IPS DF 6.9 (cell line): Measurements from ENCODE around the gene IGFBP4.
A peak's percentile ranks its signal among the peaks of the same experiment; 100 is the strongest.

ENCODE experiments used
- DNase-seq: peaks from one replicate; pipeline ENCODE4 v3.0.0-alpha.2; 2013; ENCODE audit warnings: low read depth, low spot score
- H3K27ac ChIP-seq: one replicate; pipeline ENCODE4 v1.5.1; 2013; ENCODE audit warnings: low read length, control low read depth
- H3K27me3 ChIP-seq: 2 replicates; pipeline ENCODE4 v1.6.1; 2013; ENCODE audit warnings: mild to moderate bottlenecking, low read length; ENCODE audit not compliant: control insufficient read depth, insufficient read depth
- H3K36me3 ChIP-seq: 2 replicates; pipeline ENCODE4 v1.6.1; 2013; ENCODE audit warnings: low read length; ENCODE audit not compliant: control insufficient read depth, insufficient read depth
- H3K4me1 ChIP-seq: 2 replicates; pipeline ENCODE4 v1.6.1; 2013; ENCODE audit warnings: low read length; ENCODE audit not compliant: control insufficient read depth, insufficient read depth
- H3K4me3 ChIP-seq: 2 replicates; pipeline ENCODE4 v1.5.1; 2013; ENCODE audit warnings: mild to moderate bottlenecking, low read length
- H3K9me3 ChIP-seq: 2 replicates; pipeline ENCODE4 v1.6.1; 2013; ENCODE audit warnings: low read length, inconsistent platforms; ENCODE audit not compliant: control insufficient read depth, insufficient read depth
- WGBS: extraction: QIAGEN DNeasy Blood & Tissue Kit; methylation state at CpG from one replicate; pipeline ENCODE4 v1.1.7; 2013; ENCODE audit warnings: mixed read lengths, missing lambda C conversion rate; ENCODE audit not compliant: insufficient read length, insufficient coverage; 5-methylcytosine and 5-hydroxymethylcytosine counted together

Gene IGFBP4

DNA sequence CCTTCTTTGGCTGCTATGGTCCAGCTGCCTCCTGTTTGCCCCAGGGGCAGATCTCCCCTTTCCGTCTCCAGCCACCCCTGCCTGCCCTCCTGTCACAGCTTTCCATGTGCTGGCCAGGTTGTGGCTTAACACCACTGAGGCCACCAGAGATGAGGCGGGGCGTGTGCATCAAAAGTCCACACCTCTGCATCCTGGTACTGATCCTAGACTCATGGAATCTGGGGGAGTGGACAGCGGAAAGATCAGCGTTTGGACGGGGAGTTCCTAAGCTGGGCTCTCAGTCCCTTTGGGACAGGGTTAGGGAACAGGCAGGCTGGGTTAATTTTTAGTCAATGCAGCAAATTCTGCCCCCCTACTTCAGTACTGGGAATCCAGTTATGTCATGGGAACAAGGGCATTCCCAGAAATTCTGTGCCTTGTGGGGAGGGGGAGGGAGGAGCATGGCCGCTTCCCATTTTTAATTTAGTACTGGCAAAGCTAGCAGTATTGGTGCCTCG lies 3.9 kb downstream of the IGFBP4 start:
- H3K27ac ChIP-seq: no peak overlapping the region
- no peaks in the 10 kb centered on the region for H3K9me3 ChIP-seq
- H3K27me3 ChIP-seq: no peaks in the 10 kb centered on the region
- peaks cover 6% of the 10 kb centered on the region for H3K4me1 ChIP-seq
- no peaks in the 10 kb centered on the region for H3K36me3 ChIP-seq
- no CpG with 5 or more reads among the region's 8 CpGs for WGBS
- no peak overlapping the region for H3K4me3 ChIP-seq
- no peak for DNase-seq

- no CpG with 5 or more reads among the region's 4 CpGs for WGBS
- no peak overlapping the region for H3K4me3 ChIP-seq
Measured at GRCh38 chr17:40447806-40448205, 4.6 kb downstream of the IGFBP4 start.

GRCh38 chr17:40448213-40448638 lies 5.0 kb downstream of the IGFBP4 start:
- Histone ChIP-seq H3K9me3 (no peaks in the 10 kb centered on the region), H3K36me3 (peaks cover 4% of the 10 kb centered on the region; the same call in 1 of the 2 replicates), H3K27ac (no peak overlapping the region), H3K27me3 (no peaks in the 10 kb centered on the region), H3K4me1 (peaks cover 3% of the 10 kb centered on the region), H3K4me3 (no peak overlapping the region)
- no peak for DNase-seq
- no CpG with 5 or more reads among the region's 8 CpGs for WGBS

More at GRCh38 chr17:40447806-40448205, 4.6 kb downstream of the IGFBP4 start:
- H3K4me1 ChIP-seq: peaks cover 3% of the 10 kb centered on the region
- no peak for DNase-seq
- H3K36me3 ChIP-seq: peaks cover under 1% of the 10 kb centered on the region; the same call in 1 of the 2 replicates
- no peaks in the 10 kb centered on the region for H3K9me3 ChIP-seq
- H3K27me3 ChIP-seq: no peaks in the 10 kb centered on the region
- no peak overlapping the region for H3K27ac ChIP-seq

DNA sequence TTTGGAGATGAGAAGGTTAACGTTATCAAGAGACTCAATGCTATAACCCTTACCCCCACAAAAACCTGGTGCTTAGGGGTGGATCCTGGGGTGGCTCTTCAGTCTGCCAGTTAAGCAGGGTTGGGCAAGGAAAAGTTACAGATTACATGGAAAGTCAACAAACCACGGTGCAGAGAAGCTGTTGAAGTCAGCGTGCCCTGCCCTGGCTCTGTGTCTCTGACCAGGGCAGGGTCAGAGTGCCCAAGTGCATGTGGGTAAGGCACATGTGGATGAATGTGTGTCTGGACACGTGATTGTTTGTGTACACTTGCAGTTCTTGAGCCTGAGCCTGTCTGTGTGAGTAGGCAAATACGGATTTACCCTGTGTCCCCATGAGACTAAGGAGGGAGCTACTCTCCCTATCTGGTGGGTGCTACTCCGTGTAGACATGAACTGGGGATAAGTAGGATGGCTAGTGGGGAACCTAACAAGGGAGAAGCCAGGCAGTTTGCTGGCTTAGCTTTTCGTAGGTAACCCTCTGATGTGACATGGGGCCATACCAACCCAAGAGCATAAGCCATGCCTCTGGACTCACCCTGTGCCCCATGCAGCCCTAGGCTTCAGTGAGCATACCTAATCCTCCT lies 5.5 kb downstream of the IGFBP4 start:
- no peak overlapping the region for H3K27ac ChIP-seq
- H3K4me3 ChIP-seq: no peak overlapping the region
- H3K4me1 ChIP-seq: peaks cover 3% of the 10 kb centered on the region

GRCh38 chr17:40450175-40450574 lies 6.9 kb downstream of the IGFBP4 start:
- peaks cover 2% of the 10 kb centered on the region; the same call in 1 of the 2 replicates for H3K4me1 ChIP-seq

More for the DNA sequence above, 5.5 kb downstream of the IGFBP4 start:
- H3K27me3 ChIP-seq: no peaks in the 10 kb centered on the region
- peaks cover 6% of the 10 kb centered on the region for H3K36me3 ChIP-seq
- no peaks in the 10 kb centered on the region for H3K9me3 ChIP-seq
- no CpG with 5 or more reads among the region's 7 CpGs for WGBS
- DNase-seq: no peak

DNA sequence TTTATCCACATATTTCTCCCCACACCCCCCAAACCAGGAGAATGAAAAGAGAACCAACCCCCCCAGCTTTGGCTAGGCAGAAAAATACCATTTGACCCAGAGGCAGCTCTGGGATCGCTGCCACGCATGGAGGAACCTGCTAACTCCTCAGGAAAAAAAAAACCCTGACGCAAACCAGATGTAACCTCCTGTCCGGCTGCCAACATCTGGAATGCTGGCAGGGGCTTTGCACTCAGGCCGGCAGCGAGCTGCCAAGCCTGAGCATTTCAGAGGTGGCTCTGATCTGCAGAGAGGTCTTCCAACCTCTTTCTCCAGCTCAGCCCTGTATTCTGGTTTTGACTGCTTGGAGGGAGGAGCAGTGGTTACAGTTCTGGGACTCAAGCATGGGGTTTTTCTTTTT lies 8.2 kb downstream of the IGFBP4 start:
- H3K36me3 ChIP-seq: peaks cover 17% of the 10 kb centered on the region
- H3K4me3 ChIP-seq: no peak overlapping the region
- no peak overlapping the region for H3K27ac ChIP-seq
- no peaks in the 10 kb centered on the region for H3K27me3 ChIP-seq
- DNase-seq: no peak
- H3K9me3 ChIP-seq: no peaks in the 10 kb centered on the region
- WGBS: no CpG with 5 or more reads among the region's 6 CpGs
- H3K4me1 ChIP-seq: 0 out of 2 replicates have a peak, but pooled peaks cover 1% of the 10 kb centered on the region

More at GRCh38 chr17:40450175-40450574, 6.9 kb downstream of the IGFBP4 start:
- H3K9me3 ChIP-seq: no peaks in the 10 kb centered on the region
- DNase-seq: peak; percentile 47
- no peaks in the 10 kb centered on the region for H3K27me3 ChIP-seq
- no peak overlapping the region for H3K27ac ChIP-seq
- no peak overlapping the region for H3K4me3 ChIP-seq
- peaks cover 15% of the 10 kb centered on the region for H3K36me3 ChIP-seq
- WGBS: no CpG with 5 or more reads among the region's 3 CpGs

GRCh38 chr17:40452216-40452787 lies 9.1 kb downstream of the IGFBP4 start:
- WGBS: no CpG with 5 or more reads among the region's 7 CpGs
- Histone ChIP-seq H3K27me3 (no peaks in the 10 kb centered on the region), H3K36me3 (peaks cover 22% of the 10 kb centered on the region), H3K4me1 (0 out of 2 replicates have a peak, but pooled peaks cover 1% of the 10 kb centered on the region), H3K4me3 (no peak overlapping the region), H3K9me3 (no peaks in the 10 kb centered on the region), H3K27ac (no peak overlapping the region)
- no peak for DNase-seq

GRCh38 chr17:40452921-40453378 lies 9.7 kb downstream of the IGFBP4 start:
- H3K9me3 ChIP-seq: no peaks in the 10 kb centered on the region
- no peak overlapping the region for H3K4me3 ChIP-seq
- H3K27me3 ChIP-seq: no peaks in the 10 kb centered on the region
- WGBS: no CpG with 5 or more reads among the region's 15 CpGs
- H3K27ac ChIP-seq: no peak overlapping the region
- H3K4me1 ChIP-seq: 0 out of 2 replicates have a peak, but pooled peaks cover 4% of the 10 kb centered on the region
- DNase-seq: no peak
- H3K36me3 ChIP-seq: peaks cover 22% of the 10 kb centered on the region

DNA sequence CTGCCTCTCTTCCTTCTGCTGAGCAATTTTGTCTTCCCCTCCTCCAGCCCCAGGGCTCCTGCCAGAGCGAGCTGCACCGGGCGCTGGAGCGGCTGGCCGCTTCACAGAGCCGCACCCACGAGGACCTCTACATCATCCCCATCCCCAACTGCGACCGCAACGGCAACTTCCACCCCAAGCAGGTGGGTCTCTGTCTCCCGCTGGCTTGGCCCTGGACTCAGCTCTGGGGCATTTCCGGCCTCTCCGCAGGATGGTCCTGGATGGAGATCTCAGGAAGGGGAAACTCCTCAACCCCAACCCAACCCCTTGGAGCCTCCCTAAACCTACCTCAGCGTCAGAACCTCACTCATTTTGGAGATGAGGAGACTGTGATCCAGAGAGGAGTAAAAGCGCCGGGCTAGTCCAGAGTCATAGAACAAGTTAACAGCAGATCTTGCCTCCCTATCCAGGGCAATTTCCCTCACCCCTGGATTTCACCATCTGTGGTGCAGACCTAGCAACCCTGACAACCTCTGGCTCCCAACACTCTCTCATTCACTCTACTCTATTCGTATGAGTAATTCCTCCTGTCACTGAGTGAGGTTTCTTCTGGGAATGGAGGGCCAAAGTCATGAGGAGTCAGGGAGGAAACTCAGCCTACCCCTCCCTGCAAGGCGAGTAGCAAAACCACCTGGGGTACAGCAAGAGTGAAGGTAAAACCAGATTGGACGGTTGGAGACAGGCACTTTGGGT lies 10.8 kb downstream of the IGFBP4 start:
- no CpG with 5 or more reads among the region's 19 CpGs for WGBS
- peaks cover 6% of the 10 kb centered on the region for H3K4me1 ChIP-seq
- peaks cover 22% of the 10 kb centered on the region for H3K36me3 ChIP-seq
- no peak for DNase-seq
- no peak overlapping the region for H3K27ac ChIP-seq
- no peak overlapping the region for H3K4me3 ChIP-seq
- no peaks in the 10 kb centered on the region for H3K27me3 ChIP-seq
- no peaks in the 10 kb centered on the region for H3K9me3 ChIP-seq

DNA sequence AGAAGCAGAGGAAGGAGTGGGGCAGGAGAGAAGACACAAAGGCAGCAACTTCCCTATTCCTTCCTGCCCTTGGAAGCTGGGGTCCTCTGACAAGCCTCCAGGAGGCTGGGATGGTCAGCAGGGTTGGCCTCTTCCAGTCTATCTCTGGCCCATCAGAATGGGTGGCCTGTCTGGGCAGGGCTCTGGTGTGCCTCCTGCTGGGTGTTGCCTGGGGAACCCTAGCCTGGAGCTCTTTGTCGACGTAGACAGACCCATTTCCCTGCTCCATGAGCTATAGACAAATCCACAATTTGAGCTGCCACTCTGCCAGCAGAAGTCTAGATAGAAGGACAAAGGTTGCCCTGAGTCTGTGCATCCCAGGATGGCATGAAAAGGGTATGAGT lies 11.4 kb downstream of the IGFBP4 start:
- H3K9me3 ChIP-seq: no peaks in the 10 kb centered on the region
- no peak overlapping the region for H3K27ac ChIP-seq
- peaks cover 22% of the 10 kb centered on the region for H3K36me3 ChIP-seq
- DNase-seq: no peak
- no peaks in the 10 kb centered on the region for H3K27me3 ChIP-seq
- WGBS: no CpG with 5 or more reads among the region's 2 CpGs
- H3K4me1 ChIP-seq: peaks cover 6% of the 10 kb centered on the region
- no peak overlapping the region for H3K4me3 ChIP-seq
